HEK293 (cell line): ENCODE results near the gene RING1.

Source experiments
- CTCF ChIP-seq: fragments of 450-650 bp; formaldehyde crosslinking; IDR thresholded peaks from 2 replicates; pipeline ENCODE4 v1.5.1; 2016; ENCODE audit warnings: missing biosample characterization, missing genetic modification characterization
- FEZF1 ChIP-seq: fragments of 450-650 bp; formaldehyde crosslinking; IDR thresholded peaks from 2 replicates; pipeline ENCODE4 v1.5.1; 2016; ENCODE audit warnings: missing biosample characterization, missing genetic modification characterization
- GLIS2 ChIP-seq: fragments of 450-650 bp; formaldehyde crosslinking; IDR thresholded peaks from 2 replicates; pipeline ENCODE4 v1.5.1; 2016; ENCODE audit warnings: missing biosample characterization, missing genetic modification characterization
- PBX3 ChIP-seq: sonication (generic); formaldehyde crosslinking; IDR thresholded peaks from 2 replicates; pipeline ENCODE4 v1.8.1; 2022; ENCODE audit warnings: mild to moderate bottlenecking, moderate library complexity, missing genetic modification reagents
- ZNF776 ChIP-seq: fragments of 450-650 bp; formaldehyde crosslinking; IDR thresholded peaks from 2 replicates; pipeline ENCODE4 v1.5.0; 2017; ENCODE audit warnings: missing biosample characterization, missing genetic modification characterization, borderline replicate concordance

GRCh38 chr6:33191383-33192104 is 16.8 kb upstream of the RING1 start:
- no peak for TF ChIP-seq ZNF776 (tag by site-specific recombination)
- TF ChIP-seq GLIS2 (tag by site-specific recombination), result no peak
- TF ChIP-seq CTCF (tag by site-specific recombination), result no peak
- TF ChIP-seq FEZF1 (tag by site-specific recombination), result no peak
- TF ChIP-seq PBX3 (CRISPR knock-in tag), result no peak
